Hepatocyte (in vitro differentiated cells): ENCODE measurements around the gene ELK3. TPM values are rescaled to one million over a fixed set of nuclear protein-coding genes. Genes with fewer than 3 reads are reported as not detected.

Experiments
- DNase-seq: peaks from one replicate; pipeline ENCODE4 v3.0.0-alpha.2; 2016; ENCODE audit warnings: low spot score
- H2AFZ ChIP-seq: fragments of 200-600 bp; sonication (generic); 2 replicates; pipeline ENCODE4 v1.6.0; 2016; ENCODE audit warnings: antibody characterized with exemption, mild to moderate bottlenecking
- H3K27ac ChIP-seq: fragments of 200-600 bp; sonication (generic); 2 replicates; pipeline ENCODE4 v1.5.1; 2016; ENCODE audit warnings: mild to moderate bottlenecking
- H3K27me3 ChIP-seq: fragments of 200-600 bp; sonication (generic); 2 replicates; pipeline ENCODE4 v1.6.1; 2016
- H3K36me3 ChIP-seq: fragments of 200-600 bp; sonication (generic); replicated peaks from 2 replicates; pipeline ENCODE4 v1.5.1; 2016; ENCODE audit warnings: low read depth; ENCODE audit not compliant: insufficient read depth
- H3K4me1 ChIP-seq: fragments of 200-600 bp; sonication (generic); 2 replicates; pipeline ENCODE4 v1.5.1; 2016; ENCODE audit warnings: mild to moderate bottlenecking, moderate library complexity; ENCODE audit not compliant: insufficient read depth
- H3K4me2 ChIP-seq: fragments of 200-600 bp; sonication (generic); 2 replicates; pipeline ENCODE4 v1.6.0; 2016
- H3K4me3 ChIP-seq: fragments of 200-600 bp; sonication (generic); 2 replicates; pipeline ENCODE4 v1.5.1; 2016; ENCODE audit warnings: mild to moderate bottlenecking
- H3K79me2 ChIP-seq: fragments of 200-600 bp; sonication (generic); 2 replicates; pipeline ENCODE4 v1.6.0; 2017; ENCODE audit warnings: mild to moderate bottlenecking
- H3K9me2 ChIP-seq: fragments of 200-600 bp; sonication (generic); replicated peaks from 2 replicates; pipeline ENCODE4 v1.6.0; 2017; ENCODE audit warnings: mild to moderate bottlenecking; ENCODE audit not compliant: insufficient read depth
- H3K9me3 ChIP-seq: fragments of 200-600 bp; sonication (generic); 2 replicates; pipeline ENCODE4 v1.5.1; 2016; ENCODE audit warnings: low read depth, mild to moderate bottlenecking
- H4K20me1 ChIP-seq: fragments of 200-600 bp; sonication (generic); 2 replicates; pipeline ENCODE4 v1.6.0; 2016; ENCODE audit warnings: mild to moderate bottlenecking; ENCODE audit not compliant: insufficient read depth, poor library complexity, severe bottlenecking
- EZH2 ChIP-seq: fragments of 200-600 bp; sonication (generic); IDR thresholded peaks from 2 replicates; pipeline ENCODE4 v1.6.1; 2016; ENCODE audit warnings: antibody characterized with exemption, mild to moderate bottlenecking, borderline replicate concordance
- EZH2phosphoT487 ChIP-seq: fragments of 200-600 bp; sonication (generic); IDR thresholded peaks from one replicate; pipeline ENCODE4 v1.6.1; 2018; ENCODE audit warnings: antibody characterized with exemption, mild to moderate bottlenecking, low read depth, moderate library complexity; ENCODE audit not compliant: unreplicated experiment, severe bottlenecking
- WGBS: methylation state at CpG from one replicate; pipeline ENCODE4 v1.1.6; 2016; ENCODE audit warnings: low lambda C conversion rate; ENCODE audit errors: missing lambda C conversion rate; 5-methylcytosine and 5-hydroxymethylcytosine counted together
- polyA plus RNA-seq: library from polyadenylated mRNA; unstranded; fragments of >200 nt; fragmentation: Nextera tagmentation; extraction: Ambion mirVana; gene quantifications from 2 replicates; pipeline ENCODE4 v1.2.1, GENCODE V29; 2016
- total RNA-seq: library from RNA; depleted of rRNA; stranded (reverse); fragments of >200 nt; gene quantifications from 2 replicates; pipeline ENCODE4 v1.2.3, GENCODE V29; 2014
- TF ChIP-seq, protein P1 (sequence below): fragments of 200-600 bp; sonication (generic); IDR thresholded peaks from 2 replicates; pipeline ENCODE4 v1.5.1; 2016; ENCODE audit warnings: antibody characterized with exemption, mild to moderate bottlenecking; ENCODE audit not compliant: poor library complexity

ELK3 gene
- total and polyA plus RNA-seq, 2 experiments from 2014 or later: 12.1 to 12.9 TPM

- no peaks in the 10 kb centered on the region for H4K20me1 ChIP-seq
- TF ChIP-seq EZH2phosphoT487 (no peak), EZH2 (no peak)
- TF ChIP-seq, protein P1, sequence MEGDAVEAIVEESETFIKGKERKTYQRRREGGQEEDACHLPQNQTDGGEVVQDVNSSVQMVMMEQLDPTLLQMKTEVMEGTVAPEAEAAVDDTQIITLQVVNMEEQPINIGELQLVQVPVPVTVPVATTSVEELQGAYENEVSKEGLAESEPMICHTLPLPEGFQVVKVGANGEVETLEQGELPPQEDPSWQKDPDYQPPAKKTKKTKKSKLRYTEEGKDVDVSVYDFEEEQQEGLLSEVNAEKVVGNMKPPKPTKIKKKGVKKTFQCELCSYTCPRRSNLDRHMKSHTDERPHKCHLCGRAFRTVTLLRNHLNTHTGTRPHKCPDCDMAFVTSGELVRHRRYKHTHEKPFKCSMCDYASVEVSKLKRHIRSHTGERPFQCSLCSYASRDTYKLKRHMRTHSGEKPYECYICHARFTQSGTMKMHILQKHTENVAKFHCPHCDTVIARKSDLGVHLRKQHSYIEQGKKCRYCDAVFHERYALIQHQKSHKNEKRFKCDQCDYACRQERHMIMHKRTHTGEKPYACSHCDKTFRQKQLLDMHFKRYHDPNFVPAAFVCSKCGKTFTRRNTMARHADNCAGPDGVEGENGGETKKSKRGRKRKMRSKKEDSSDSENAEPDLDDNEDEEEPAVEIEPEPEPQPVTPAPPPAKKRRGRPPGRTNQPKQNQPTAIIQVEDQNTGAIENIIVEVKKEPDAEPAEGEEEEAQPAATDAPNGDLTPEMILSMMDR: no peak
- H3K4me1 ChIP-seq: peaks cover 12% of the 10 kb centered on the region
- H3K27me3 ChIP-seq: no peaks in the 10 kb centered on the region
- H2AFZ ChIP-seq: no peak overlapping the region
- peak; percentile 43 for DNase-seq
- H3K79me2 ChIP-seq: no peaks in the 10 kb centered on the region
- 92% methylated on average over 1 of the region's 1 CpG for WGBS
- no peak overlapping the region for H3K4me2 ChIP-seq
- no peaks in the 10 kb centered on the region for H3K36me3 ChIP-seq
- H3K27ac ChIP-seq: no peak overlapping the region
- no peak overlapping the region for H3K4me3 ChIP-seq
- no peaks in the 10 kb centered on the region for H3K9me3 ChIP-seq
- no peaks in the 10 kb centered on the region for H3K9me2 ChIP-seq
Observed at GRCh38 chr12:96225994-96226399, 31.8 kb downstream of the ELK3 start.

- no peak for DNase-seq
- 99% methylated on average over 4 of the region's 4 CpGs for WGBS
Observed at GRCh38 chr12:96226401-96226800, 32.2 kb downstream of the ELK3 start.

GRCh38 chr12:96226801-96227348, 32.7 kb downstream of the ELK3 start:
- TF ChIP-seq EZH2phosphoT487: no peak
- TF ChIP-seq, protein P1: no peak
- TF ChIP-seq EZH2: no peak
- Histone ChIP-seq H3K79me2 (no peaks in the 10 kb centered on the region), H2AFZ (no peak overlapping the region), H3K36me3 (no peaks in the 10 kb centered on the region), H3K27ac (no peak overlapping the region), H3K4me2 (no peak overlapping the region), H3K4me3 (no peak overlapping the region), H3K9me3 (no peaks in the 10 kb centered on the region), H3K9me2 (no peaks in the 10 kb centered on the region), H4K20me1 (no peaks in the 10 kb centered on the region), H3K27me3 (no peaks in the 10 kb centered on the region), H3K4me1 (peaks cover 12% of the 10 kb centered on the region)
- 94% methylated on average over 17 of the region's 17 CpGs for WGBS
- no peak for DNase-seq

More at GRCh38 chr12:96226401-96226800, 32.2 kb downstream of the ELK3 start:
- Histone ChIP-seq H3K79me2 (no peaks in the 10 kb centered on the region), H3K27me3 (no peaks in the 10 kb centered on the region), H3K36me3 (no peaks in the 10 kb centered on the region), H3K9me3 (no peaks in the 10 kb centered on the region), H2AFZ (no peak overlapping the region), H3K4me3 (no peak overlapping the region), H3K9me2 (no peaks in the 10 kb centered on the region), H3K4me2 (no peak overlapping the region), H3K4me1 (peaks cover 12% of the 10 kb centered on the region), H4K20me1 (no peaks in the 10 kb centered on the region), H3K27ac (no peak overlapping the region)
- TF ChIP-seq EZH2phosphoT487: no peak
- no peak for TF ChIP-seq EZH2
- TF ChIP-seq, protein P1: no peak
